GM18520 (cell line): ENCODE measurements around the gene BLACAT1.

Experiments
- ATAC-seq: cut with Tn5 transposase; IDR thresholded peaks from one replicate; pipeline ENCODE4 v1.9.1; 2021; ENCODE audit not compliant: unreplicated experiment

BLACAT1 gene

GRCh38 chr1:205456868-205457745, 1.3 kb upstream of the BLACAT1 start:
- no peak for ATAC-seq

DNA sequence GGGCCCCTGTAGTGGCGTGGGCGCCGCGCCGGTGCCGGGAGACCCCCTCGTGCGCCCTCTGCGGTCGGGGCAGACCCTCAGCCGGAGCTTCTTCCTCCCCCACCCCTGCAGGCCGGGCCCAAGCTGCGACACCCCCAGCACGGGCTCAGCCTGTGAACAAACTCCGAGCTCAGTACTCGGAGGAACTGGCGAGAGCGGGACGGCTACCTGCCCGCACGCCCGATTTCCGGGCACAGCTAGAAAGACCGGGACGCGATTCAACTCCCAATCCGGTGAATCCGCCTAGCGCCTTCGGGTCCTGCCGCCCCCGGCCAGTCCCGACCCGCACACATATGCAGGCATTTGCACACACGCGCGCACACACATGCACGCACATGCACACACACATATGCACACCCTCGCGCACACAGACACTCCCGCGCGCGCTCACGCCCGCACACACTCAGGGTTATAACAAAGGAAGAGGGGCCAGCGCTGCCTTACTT, 580 bp upstream of the BLACAT1 start:
- no peak for ATAC-seq

- no peak for ATAC-seq
Measured at GRCh38 chr1:205454903-205455335, 926 bp downstream of the BLACAT1 start.

DNA sequence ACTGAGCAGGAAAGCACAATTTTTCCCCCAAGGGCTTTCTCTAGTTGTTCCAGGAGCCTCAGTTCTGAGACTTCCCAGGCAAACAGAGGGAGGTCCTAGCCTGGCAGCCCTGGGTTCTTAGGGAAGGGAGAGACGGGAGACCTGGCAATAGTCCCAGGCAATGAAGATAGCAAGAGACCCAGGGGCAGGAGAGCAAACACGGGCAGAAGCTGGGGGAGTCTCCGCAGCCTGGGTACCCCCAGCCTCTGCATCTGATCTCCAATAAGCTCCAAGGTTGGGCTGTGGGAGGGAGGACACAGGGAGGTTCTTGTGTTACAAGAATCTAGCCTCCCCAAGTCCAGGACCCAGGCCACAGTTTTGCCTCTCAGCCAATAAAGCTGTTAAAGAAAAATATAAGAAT, 2.4 kb downstream of the BLACAT1 start:
- no peak for ATAC-seq

DNA sequence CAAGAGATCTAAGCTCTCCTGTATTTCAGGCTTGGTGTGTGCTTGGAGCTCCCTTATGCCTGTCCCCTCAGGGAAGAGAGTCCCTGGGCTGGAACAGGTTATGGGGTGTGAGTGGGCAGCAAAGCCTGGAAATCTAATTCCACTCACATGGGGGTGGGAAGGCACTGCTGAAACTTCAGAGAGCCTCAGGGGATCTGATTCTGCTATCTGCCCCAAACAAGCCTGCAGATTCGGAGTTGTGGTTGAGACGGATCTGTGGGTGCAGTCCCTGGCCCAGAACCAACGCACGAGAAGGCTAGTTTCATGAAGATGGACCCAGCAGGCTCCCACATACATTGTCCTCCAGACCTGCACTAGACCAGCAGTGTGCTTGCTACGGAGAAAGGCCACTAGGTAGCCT, 2.9 kb downstream of the BLACAT1 start:
- no peak for ATAC-seq

DNA sequence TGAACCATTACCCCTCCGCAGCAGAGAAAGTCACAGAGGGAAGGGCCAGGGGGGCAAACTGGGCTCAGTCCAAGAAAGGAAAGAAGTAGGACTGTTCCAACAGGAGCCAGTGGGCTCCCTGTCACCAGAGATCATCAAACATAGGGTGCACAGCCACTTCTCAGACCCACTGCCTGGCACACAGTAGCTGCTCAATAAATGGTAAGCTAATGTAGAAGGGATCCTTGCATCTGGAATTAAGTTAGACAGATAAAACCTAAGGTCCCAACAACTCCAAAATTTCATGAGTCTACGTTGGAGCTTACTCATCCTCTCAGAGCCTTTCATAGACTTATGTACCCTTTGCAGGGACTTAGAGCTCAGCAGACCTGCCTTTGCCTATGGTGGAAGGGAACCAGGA, 3.5 kb downstream of the BLACAT1 start:
- ATAC-seq = no peak

DNA sequence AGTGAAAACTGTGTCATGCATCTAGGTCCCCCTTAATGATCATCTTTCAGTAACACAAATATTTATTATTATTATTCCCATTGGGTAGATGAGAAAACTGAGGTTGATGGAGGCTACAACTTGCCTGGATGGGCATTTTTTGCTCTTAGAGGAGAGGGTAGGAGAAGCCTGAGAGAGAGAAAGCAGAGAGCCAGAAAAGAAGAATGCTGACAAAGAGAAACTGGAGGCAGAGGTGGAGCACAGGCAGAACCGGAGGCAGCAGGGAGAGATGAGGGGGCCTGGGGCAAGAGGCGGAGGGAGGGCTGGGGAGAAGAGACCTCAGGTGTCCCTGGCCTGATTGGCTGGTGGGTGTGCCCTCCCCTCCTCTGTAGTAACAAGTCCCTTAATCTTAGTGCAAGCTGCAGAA, 4.1 kb downstream of the BLACAT1 start:
- ATAC-seq = no peak

- no peak for ATAC-seq
Measured at GRCh38 chr1:205451202-205451601, 4.6 kb downstream of the BLACAT1 start.

DNA sequence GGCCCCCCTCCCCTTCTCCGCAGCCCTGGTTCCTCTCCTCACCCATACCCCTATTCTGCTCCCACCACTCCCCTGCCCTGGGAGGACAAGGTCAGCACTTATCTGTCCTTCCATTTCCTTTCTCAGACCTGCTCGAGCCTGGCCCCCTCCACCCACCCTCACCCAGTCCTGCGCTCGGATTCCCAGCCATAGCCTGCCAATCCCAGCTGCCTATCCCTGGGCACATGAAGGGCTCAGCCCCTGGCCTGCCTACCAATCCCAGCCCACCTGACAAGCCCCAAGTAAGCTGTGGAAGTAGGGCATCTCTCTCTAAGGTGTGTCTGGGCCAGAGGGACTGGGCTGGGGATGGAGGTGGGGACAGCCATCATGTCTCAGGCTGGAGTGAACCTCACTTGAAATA, 5.4 kb downstream of the BLACAT1 start:
- no peak for ATAC-seq

DNA sequence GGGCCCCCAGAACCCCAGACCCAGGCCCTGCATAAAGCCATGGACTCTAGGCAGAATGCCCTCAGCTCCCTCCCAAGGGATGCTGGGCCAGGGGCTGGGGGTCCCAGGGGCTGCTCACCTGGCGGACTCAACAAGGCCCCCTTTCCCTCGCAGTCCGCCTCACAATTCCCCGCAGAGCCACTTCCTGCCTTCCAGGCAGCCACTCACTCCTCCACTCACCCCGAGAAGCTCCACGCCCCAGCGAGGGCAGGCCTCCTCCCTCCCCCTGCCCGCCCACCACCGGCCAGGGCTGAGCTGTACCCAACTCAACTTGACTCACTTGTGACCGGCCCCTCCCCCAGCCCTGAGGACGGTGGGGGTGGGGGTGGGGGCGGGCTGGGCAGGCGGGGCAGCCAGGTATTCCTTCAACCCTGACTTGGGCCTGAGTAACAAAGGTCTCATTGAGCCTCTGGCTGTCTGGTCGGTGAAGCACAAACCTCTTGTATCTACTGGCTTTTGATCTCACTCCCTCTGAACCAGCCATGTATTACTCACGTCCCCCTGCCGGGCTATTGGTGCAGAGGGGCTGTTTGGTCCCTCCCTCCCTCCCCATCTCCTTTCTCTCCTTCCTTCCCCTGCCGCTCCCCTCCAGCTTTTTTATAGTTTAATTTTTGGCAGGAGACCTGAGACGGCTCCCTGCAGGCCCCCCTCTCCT, 5.9 kb downstream of the BLACAT1 start:
- ATAC-seq = no peak

- ATAC-seq = no peak
Measured at GRCh38 chr1:205449254-205449749, 6.5 kb downstream of the BLACAT1 start.

GRCh38 chr1:205448540-205449253, 7.1 kb downstream of the BLACAT1 start:
- no peak for ATAC-seq

DNA sequence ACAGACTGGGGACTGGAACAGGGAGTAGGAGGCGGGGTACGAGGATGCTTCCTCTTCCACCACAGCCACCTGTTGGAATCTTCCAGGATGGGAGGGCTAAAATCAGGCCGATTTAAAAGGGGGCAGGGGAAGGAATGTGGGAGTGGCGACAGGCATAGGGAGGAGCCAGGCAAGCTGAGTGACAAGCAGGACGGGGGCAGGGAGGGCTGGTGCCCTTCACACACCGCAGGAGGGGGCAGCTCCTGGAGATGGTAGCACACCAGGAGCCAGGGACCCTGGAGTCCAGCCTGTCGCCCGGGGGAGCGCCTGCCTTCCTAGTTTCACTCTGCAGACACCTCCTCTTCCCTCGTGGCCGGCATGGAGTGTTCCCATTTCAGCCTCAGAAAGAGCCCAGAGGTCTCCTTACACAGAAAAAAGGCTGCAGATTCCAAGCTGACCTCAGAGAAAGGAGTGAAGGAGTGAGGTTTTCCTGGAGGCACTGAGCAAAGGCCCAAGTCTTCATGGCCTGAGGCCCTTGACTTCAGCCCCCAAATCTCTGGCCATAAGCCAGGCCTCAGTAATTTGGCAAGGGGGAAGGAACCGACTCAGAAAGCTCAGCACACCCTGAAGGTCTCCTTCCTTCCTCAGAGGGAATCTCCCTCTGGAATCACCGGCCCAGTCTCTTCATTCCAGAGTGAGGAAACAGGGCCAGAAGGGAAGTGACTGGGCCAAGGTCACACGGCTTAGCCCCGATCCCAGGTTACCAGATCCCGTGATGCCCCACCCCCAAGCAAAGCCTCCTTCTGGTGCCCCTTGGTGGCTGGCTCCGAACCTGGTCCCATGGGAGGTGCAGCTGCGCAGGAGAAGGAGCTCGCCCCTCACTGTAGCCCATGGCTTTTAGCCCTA, 8.1 kb downstream of the BLACAT1 start:
- no peak for ATAC-seq

GRCh38 chr1:205446828-205447227, 9.0 kb downstream of the BLACAT1 start:
- ATAC-seq = no peak

GRCh38 chr1:205445646-205445935, 10.3 kb downstream of the BLACAT1 start:
- no peak for ATAC-seq

DNA sequence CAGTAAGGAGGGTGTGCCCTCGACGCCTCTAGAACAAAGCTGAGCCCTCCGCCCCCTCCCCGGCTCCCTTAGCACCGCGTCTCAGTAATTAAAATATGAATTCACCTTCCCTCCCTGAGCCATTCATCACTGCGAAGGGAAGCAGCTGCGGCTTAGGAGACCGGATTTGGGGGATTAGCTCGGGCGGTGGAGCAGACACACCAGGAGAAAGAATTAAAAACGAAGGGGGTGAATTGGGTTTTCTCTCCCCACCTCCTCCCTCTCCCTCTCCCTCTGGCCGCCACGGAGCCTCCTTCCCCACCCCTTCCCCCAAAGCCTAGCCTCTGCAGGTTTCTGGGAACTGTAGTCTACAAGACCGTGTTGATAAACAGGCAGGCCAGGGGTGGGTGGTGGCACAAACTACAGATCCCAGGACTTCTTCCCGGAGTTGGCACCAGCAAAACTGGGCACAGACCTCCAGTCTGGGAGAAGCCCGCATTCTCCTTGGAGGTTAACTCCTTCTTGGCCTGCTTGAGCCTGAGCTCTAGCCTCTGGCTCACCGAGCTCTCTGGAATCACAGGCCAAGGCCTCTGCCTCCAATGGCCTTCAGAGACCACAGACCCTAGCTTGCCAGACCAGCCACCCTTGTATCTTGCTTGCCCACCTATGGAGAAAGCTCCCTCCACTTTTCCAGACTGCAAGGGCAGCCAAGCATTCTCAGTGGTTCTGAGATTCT, 10.8 kb downstream of the BLACAT1 start:
- no peak for ATAC-seq

- ATAC-seq = no peak
Measured at GRCh38 chr1:205444300-205444930, 11.4 kb downstream of the BLACAT1 start.

- ATAC-seq = no peak
Measured at GRCh38 chr1:205443585-205444299, 12.1 kb downstream of the BLACAT1 start.
